Activated CD8-positive, alpha-beta memory T cell treated with anti-CD3 and anti-CD28 coated beads for 36 hours (primary cell): Measurements from ENCODE around the gene DMRT2. TPM values are rescaled to one million over a fixed set of nuclear protein-coding genes. Genes with fewer than 3 reads are reported as not detected.

Source experiments
- CTCF ChIA-PET: fragments of 350-600 bp; sonication (Branson Sonifier 250); formaldehyde crosslinking; loops from one replicate; lab custom pipeline; 2021; ENCODE audit warnings: antibody characterized with exemption; lab: Charles Lee
- POLR2A ChIA-PET: fragments of 350-600 bp; sonication (Branson Sonifier 250); formaldehyde crosslinking; loops from one replicate; lab custom pipeline; 2021; ENCODE audit warnings: antibody characterized with exemption; lab: Charles Lee
- total RNA-seq, 2 experiments: library from RNA; stranded (reverse); gene quantifications; one replicate each; pipeline ENCODE4 v1.2.3, GENCODE V29; 2021

Gene DMRT2
- total RNA-seq, 2 experiments from 2014 or later, result not detected

GRCh38 chr9:1083325-1083913 is 33.3 kb downstream of the DMRT2 start:
- ChIA-PET POLR2A (no interaction called here), CTCF (no interaction called here)

GRCh38 chr9:1085086-1085485 is 34.9 kb downstream of the DMRT2 start:
- CTCF ChIA-PET, result no interaction called here
- POLR2A ChIA-PET, result no interaction called here

GRCh38 chr9:1086517-1086916 is 36.4 kb downstream of the DMRT2 start:
- POLR2A ChIA-PET, result no interaction called here
- CTCF ChIA-PET, result no interaction called here

- ChIA-PET CTCF (no interaction called here), POLR2A (no interaction called here)
These were observed 37.1 kb downstream of the DMRT2 start for GRCh38 chr9:1087120-1087881.

- ChIA-PET CTCF (no interaction called here), POLR2A (no interaction called here)
These were observed 44.6 kb downstream of the DMRT2 start for GRCh38 chr9:1094749-1095148.

GRCh38 chr9:1096155-1096964 is 46.2 kb downstream of the DMRT2 start:
- ChIA-PET POLR2A (no interaction called here), CTCF (no interaction called here)

- CTCF ChIA-PET, result no interaction called here
- POLR2A ChIA-PET, result no interaction called here
These were observed 48.4 kb downstream of the DMRT2 start for GRCh38 chr9:1098551-1098950.

- CTCF ChIA-PET, result no interaction called here
These were observed 50.0 kb downstream of the DMRT2 start for GRCh38 chr9:1100201-1100600.

GRCh38 chr9:1100945-1101344 is 50.8 kb downstream of the DMRT2 start:
- POLR2A ChIA-PET, result no interaction called here

More at GRCh38 chr9:1100201-1100600, 50.0 kb downstream of the DMRT2 start:
- POLR2A ChIA-PET, result no interaction called here

GRCh38 chr9:1101846-1102641 is 51.9 kb downstream of the DMRT2 start:
- ChIA-PET CTCF (no interaction called here), POLR2A (no interaction called here)

More at GRCh38 chr9:1100945-1101344, 50.8 kb downstream of the DMRT2 start:
- CTCF ChIA-PET, result no interaction called here

GRCh38 chr9:1102642-1102970 is 52.4 kb downstream of the DMRT2 start:
- ChIA-PET CTCF (no interaction called here), POLR2A (no interaction called here)

Other genes with a start within 250 kb of the DMRT2 start
- gene DMRT1, start 208.7 kb upstream of the DMRT2 start, total RNA-seq, result not detected
- not detected for gene DMRT3, start 73.7 kb upstream of the DMRT2 start, total RNA-seq